Myocyte (in vitro differentiated cells): Measurements from ENCODE around the gene POU2F1. TPM values are rescaled to one million over a fixed set of nuclear protein-coding genes. Genes with fewer than 3 reads are reported as not detected.

Source experiments
- DNase-seq: peaks from one replicate; pipeline ENCODE4 v3.0.0-alpha.2; 2012; ENCODE audit warnings: low read depth
- polyA plus RNA-seq: library from polyadenylated mRNA; unstranded; fragments of >200 nt; gene quantifications from one replicate; pipeline ENCODE4 v1.2.1, GENCODE V29; 2012; ENCODE audit warnings: missing spikeins
- total RNA-seq: library from RNA; depleted of rRNA; stranded (reverse); fragments of >200 nt; gene quantifications from 2 replicates; pipeline ENCODE4 v1.2.3, GENCODE V29; 2014

The POU2F1 gene
- total RNA-seq: 4.3 and 7.6 TPM in 2 replicates
- polyA plus RNA-seq: 3.0 TPM

DNA sequence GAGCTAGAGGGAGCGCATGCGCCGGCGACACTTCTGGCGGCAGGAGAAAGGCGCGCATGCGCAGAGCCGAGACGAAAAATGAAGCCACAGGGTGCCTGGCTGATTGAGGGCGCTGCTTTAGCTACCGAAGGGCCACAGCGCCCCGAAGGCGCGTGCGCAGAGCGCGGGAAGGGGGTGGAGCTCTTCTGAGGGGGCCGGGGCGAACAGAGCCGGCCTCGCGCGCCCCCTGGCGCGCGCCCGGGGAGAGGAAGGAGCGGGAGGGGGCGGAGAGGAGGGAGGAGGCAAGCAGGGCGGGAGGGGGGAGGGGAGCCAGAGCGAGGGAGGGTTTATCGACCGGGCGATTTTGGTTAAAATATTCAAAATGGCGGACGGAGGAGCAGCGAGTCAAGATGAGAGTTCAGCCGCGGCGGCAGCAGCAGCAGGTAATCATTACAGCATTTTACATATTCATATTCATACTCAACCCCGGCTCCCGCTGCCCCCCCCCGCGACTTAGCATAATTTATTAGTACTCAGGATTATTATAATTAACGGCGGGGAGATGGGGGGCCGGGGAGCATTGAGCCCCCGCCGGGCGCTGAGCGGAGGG lies at the start of gene POU2F1:
POU2F1 (plus strand) TSS at position 350 of the 589 bp plus-strand sequence; CDS start at position 362, 12 bp downstream.
- peak; percentile 99 for DNase-seq

DNA sequence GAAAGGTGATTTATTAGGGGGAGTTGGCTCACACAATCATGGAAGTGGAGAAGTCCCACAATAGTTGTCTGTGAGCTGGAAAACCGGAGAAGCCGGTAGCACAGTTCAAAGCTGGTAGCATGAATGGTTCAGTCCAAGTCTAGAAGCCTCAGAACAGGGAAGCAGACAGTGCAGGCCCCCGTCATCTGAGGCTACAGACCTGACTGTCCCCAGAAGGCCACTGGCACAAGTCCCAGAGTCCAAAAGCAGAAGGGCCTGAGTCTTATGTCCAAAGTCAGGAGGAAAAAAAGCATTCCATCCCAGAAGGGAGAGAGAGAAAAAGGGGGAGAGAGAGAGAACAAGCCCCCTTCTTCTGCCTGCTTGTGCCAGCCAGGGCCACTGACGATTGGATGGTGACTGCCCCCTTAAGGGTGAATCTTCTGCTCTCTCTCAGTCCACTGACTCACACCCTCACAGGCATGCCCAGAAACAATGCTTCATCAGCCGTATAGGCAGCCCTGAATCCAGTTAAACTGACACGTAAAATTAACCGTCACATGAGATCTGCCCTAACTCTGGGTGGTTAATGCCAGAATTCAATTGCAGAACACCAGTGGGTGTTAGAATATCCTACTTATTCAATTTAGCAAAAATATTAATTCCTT lies 49.3 kb upstream of the POU2F1 start:
- peak; percentile 41 for DNase-seq

- peak; percentile 37 for DNase-seq
Measured at GRCh38 chr1:167173516-167174184, 47.0 kb upstream of the POU2F1 start.

GRCh38 chr1:167175901-167176300 lies 44.8 kb upstream of the POU2F1 start:
- peak; percentile 27 for DNase-seq

DNA sequence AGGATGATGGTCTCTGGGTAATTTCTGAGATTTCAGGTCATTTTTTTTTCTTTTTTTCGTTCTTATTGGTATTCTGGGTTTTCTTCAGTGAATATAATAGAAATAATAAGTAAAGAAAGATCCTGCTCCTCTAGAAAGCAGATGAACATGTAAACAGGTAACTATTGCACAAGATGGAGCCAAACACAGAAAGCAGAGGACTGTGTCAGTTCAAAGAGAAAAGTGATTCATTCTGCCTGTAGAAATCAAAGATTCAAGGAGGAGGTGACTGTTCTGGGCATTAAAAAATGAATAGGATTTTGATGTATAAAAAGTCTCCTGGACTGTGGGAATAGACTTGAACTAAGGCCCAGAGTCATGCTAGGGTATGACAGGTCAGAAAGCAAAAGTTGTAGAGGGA lies 41.9 kb upstream of the POU2F1 start:
- DNase-seq: no peak

GRCh38 chr1:167182571-167183320 lies 37.9 kb upstream of the POU2F1 start:
- DNase-seq: no peak

DNA sequence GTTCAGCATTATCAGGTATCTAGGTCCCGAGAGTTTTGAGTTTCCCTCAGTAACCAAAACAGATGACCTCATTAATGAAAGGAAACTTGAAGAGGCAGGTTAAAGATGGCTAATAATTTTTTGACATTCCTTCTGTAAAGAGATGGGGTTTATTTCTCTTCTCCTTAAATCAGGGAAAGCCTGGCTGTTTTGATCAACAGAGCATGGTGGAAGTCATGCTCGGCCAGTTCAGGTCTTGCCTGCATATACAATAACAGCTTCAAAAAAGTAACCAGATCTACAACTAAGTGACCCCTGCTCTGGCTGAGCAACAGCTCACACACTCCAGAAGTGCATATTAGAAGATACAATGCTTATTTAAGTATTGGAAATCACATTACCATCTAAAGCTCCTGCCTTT lies 36.6 kb upstream of the POU2F1 start:
- DNase-seq: no peak

GRCh38 chr1:167185062-167185461 lies 35.6 kb upstream of the POU2F1 start:
- DNase-seq: no peak

DNA sequence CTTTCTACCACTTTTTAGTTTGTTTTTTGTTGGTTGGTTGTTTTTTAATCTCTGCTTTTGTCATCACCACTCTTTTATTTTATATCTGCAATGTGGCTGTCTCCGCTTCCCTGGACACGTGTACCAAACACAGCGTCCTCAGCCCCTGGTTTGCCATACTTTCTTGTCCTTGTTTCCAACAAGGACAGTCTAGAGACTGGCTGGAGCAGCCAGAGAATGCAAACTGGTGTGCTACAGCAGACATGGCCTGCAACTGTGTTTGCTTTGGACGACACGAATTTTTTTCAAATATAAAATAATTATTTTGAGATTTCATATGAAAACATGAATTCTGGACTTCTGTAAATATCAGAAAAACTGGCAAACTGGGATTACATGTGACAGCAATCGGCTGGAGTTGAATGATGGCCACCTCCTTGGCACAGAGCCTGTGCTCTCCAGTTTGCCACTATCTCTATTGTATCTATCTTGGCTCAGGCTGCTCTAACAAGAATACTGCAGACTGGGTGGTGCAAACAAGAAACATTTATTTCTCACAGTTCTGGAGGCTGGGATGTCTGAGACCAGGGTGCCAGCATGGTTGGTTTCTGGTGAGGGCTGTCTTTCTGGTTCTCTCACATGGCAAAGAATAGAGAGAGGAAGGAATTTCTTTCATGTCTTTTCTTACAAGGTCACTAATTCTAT lies 34.6 kb upstream of the POU2F1 start:
- no peak for DNase-seq

DNA sequence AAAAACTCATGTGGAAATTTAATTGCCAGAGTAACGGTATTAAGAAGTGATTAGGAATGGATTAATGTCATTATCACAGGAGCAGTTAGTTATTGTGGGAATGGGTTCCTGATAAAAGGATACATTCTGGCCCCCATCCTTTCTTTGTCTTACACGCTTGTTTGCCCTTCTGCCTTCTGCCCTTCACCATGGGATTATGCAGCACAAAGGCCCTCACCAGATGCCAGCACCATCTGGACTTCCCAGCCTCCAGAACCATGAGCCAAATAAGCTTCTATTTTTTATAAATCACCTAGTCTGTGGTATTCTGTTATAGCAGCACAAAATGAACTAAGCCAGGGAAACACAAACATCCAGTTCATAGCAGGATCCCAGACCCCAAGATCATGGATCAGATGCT lies 33.9 kb upstream of the POU2F1 start:
- DNase-seq: no peak

DNA sequence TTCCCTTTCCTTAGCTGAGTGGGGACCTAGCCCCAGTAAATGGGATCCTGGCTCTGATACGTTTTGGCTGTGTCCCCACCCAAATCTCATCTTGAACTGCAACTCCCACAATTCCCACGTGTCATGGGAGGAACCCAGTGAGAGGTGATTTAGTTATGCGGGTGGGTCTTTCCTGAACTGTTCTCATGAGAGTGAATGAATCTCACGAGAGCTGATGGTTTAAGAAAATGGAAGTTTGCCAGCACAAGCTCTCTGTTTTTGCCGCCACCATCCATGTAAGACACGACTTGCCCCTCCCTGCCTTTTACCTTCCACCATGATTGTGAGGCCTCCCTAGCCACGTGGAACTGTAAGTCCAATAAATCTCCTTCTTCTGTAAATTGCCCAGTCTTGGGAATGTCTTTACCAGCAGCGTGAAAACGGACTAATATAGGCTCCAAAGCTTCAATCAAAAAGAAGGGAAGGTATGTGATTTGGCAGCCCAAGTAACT lies 29.9 kb upstream of the POU2F1 start:
- no peak for DNase-seq

DNA sequence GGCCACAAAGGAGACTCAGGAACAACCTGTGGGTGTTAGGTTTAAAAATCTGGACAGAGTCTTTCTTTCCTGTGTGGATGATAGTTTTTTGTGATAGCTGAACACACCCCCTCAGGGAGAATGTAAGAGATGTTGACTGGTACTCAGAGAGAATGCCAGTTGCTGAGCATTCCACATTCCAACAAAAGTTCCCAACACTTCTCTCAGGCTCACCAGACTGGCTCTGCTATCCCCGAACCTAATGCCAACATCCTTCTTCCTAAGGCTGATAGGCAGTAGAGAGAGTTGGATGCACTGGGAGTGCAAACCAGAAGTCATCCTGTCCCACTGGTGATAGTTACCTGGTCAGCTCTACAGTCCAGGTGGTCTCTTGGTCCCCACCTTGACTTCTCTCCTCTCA lies 28.7 kb upstream of the POU2F1 start:
- DNase-seq: no peak

- DNase-seq: no peak
Measured at GRCh38 chr1:167194182-167194581, 26.5 kb upstream of the POU2F1 start.

- DNase-seq: no peak
Measured at GRCh38 chr1:167196166-167196565, 24.5 kb upstream of the POU2F1 start.

- no peak for DNase-seq
Measured at GRCh38 chr1:167197236-167197635, 23.4 kb upstream of the POU2F1 start.

DNA sequence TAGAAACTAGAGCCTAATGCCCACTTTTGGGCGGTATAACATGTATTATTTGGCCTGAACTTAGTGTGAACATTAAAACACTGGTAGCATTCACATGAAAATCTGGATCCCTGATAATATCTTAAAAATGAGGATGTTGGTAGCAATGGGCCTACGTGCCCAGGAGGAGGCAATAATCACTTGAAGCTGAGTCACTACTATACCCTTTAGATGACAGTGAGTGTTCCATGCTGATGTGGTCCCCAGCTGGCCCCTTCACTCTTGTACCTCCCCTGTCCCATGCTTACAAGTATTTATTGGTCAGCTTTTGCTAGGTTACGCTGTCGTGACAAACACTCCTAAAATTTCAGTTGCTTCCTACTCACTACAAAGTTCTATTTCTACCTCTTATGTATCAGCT lies 23.0 kb upstream of the POU2F1 start:
- no peak for DNase-seq

- no peak for DNase-seq
Measured at GRCh38 chr1:167198518-167199133, 22.1 kb upstream of the POU2F1 start.

- no peak for DNase-seq
Measured at GRCh38 chr1:167199656-167200055, 21.0 kb upstream of the POU2F1 start.

DNA sequence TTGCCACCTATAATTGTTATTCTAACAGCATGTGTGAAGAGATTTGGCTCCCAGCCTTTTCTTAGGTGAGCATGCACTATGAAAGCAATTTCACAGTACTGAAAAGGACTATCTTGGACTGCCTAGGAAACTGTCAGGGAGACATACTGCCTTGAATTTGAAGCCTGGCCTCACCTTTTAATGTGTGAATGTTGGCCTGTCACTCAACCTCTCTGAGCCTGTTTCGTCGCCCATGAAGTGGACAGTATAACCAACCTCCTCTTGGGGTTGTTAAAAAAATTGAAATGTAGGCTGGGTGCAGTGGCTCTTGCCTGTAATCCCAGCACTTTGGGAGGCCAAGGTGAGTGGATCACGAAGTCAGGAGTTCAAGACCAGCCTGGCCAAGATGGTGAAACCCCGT lies 20.4 kb upstream of the POU2F1 start:
- no peak for DNase-seq

DNA sequence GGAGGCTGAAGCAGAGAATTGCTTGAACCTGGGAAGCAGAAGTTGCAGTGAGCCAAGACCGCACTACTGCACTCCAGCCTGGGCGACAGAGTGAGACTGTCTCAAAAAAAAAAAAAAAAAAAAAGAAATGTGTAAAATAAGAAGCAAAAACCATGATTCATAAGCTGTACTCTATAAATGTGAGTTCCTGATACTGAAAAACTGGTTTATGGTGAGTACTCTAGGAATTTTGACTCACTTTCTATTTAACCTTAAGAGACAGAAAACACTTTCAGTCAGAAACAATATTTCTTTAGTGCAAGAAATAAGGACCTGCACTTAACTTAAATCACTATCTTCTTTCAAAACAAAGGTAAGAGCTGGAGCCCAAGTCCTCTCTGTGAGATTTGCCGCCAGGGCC lies 19.9 kb upstream of the POU2F1 start:
- no peak for DNase-seq

DNA sequence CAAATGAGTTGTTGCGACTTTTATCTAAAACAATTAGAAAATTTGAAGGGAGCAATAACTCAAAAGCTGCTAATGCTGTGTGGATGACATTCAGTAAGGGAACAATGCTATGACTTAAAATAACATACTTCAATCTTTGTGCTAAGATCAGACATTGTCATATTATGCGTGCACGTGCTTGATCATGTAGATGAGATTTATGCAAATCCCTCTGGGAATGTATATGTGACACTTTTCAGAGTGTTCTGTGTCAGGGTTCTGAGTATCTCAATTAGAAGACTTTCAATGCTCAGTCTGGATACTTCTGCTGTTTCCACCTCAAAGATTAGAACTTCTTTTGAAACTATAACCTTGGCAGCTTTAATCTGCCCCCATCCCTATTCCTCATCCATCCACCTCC lies 18.6 kb upstream of the POU2F1 start:
- DNase-seq: no peak
